ENCODE measurements around the gene LRRC28. TPM values are rescaled to one million over a fixed set of nuclear protein-coding genes. Genes with fewer than 3 reads are reported as not detected.

Gene LRRC28
- total RNA-seq, 1 experiment from 2014 or later = 21.4 TPM

DNA sequence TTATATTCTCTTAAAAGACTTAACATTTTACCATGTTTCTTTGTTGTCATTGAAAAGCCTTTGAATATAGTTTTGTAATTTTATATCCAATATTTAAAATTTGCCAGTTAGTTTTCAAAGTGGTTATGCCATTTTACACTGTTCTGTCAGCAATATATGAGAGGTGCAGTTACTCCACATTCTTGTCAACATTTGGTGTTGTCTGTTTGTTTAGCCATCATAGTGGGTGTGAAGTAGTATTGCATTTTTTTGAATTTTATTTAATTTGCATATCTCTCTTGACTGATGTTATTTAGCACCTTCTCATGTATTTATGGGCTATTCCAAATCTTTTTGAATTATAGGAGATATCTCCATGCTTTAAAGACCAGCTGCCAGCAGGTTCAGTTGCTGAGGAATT, 40.4 kb downstream of the LRRC28 start:
- Histone ChIP-seq H3K9ac (ENCODE audit: low read length) (no peak overlapping the region), H3K9me2 (ENCODE audit: insufficient read depth) (no peaks in the 10 kb centered on the region), H2AFZ (ENCODE audit: low read depth, low read length, poor library complexity, severe bottlenecking) (no peak overlapping the region), H3K79me2 (ENCODE audit: insufficient read depth, low read length) (no peaks in the 10 kb centered on the region), H3K4me2 (ENCODE audit: low read length) (no peak overlapping the region), H3K4me1 (ENCODE audit: control insufficient read depth in 1 of 2, insufficient read depth in 2 of 2, low read length in 2 of 2) (no peaks in the 10 kb centered on the region), H3K36me3 (ENCODE audit: control insufficient read depth in 1 of 2, insufficient read depth in 2 of 2, low read length in 2 of 2) (no peaks in the 10 kb centered on the region), H3K27ac (ENCODE audit: low read depth, low read length) (no peak overlapping the region), H3K9me3 (ENCODE audit: control insufficient read depth in 1 of 2, insufficient read depth in 1 of 2, low read depth in 1 of 2, low read length in 2 of 2) (no peaks in the 10 kb centered on the region; a peak in 1 of 4 replicates), H3K27me3 (ENCODE audit: insufficient read depth, low read length) (no peaks in the 10 kb centered on the region), H3K4me3 (replicated peaks in 1 of 2; ENCODE audit: low read depth in 1 of 2, low read length in 2 of 2) (no peak overlapping the region), H4K20me1 (ENCODE audit: insufficient read depth) (no peaks in the 10 kb centered on the region)
- ChIA-PET POLR2A (no interaction called here), RAD21 (ENCODE audit: low non-redundant PET in 1 of 2, low total read pairs in 2 of 2, uncharacterized antibody in 2 of 2, unreplicated experiment in 2 of 2) (no interaction called here), CTCF (no interaction called here)
- no peak for DNase-seq (ENCODE audit: low read depth, low spot score)
- intact Hi-C loops (cut with micrococcal nuclease) = no loop called here
- TF ChIP-seq, protein P1, sequence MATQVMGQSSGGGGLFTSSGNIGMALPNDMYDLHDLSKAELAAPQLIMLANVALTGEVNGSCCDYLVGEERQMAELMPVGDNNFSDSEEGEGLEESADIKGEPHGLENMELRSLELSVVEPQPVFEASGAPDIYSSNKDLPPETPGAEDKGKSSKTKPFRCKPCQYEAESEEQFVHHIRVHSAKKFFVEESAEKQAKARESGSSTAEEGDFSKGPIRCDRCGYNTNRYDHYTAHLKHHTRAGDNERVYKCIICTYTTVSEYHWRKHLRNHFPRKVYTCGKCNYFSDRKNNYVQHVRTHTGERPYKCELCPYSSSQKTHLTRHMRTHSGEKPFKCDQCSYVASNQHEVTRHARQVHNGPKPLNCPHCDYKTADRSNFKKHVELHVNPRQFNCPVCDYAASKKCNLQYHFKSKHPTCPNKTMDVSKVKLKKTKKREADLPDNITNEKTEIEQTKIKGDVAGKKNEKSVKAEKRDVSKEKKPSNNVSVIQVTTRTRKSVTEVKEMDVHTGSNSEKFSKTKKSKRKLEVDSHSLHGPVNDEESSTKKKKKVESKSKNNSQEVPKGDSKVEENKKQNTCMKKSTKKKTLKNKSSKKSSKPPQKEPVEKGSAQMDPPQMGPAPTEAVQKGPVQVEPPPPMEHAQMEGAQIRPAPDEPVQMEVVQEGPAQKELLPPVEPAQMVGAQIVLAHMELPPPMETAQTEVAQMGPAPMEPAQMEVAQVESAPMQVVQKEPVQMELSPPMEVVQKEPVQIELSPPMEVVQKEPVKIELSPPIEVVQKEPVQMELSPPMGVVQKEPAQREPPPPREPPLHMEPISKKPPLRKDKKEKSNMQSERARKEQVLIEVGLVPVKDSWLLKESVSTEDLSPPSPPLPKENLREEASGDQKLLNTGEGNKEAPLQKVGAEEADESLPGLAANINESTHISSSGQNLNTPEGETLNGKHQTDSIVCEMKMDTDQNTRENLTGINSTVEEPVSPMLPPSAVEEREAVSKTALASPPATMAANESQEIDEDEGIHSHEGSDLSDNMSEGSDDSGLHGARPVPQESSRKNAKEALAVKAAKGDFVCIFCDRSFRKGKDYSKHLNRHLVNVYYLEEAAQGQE (IDR thresholded peaks at IDR 0.05; ENCODE audit: low read depth) = no peak
- TF ChIP-seq POLR2A (IDR thresholded peaks at IDR 0.05; ENCODE audit: borderline replicate concordance, extremely low read depth, insufficient read depth, insufficient read length) (no peak), CBX3 (IDR thresholded peaks at IDR 0.05; ENCODE audit: low read depth) (no peak), ZFX (IDR thresholded peaks at IDR 0.05) (no peak), SIN3A (IDR thresholded peaks at IDR 0.05; ENCODE audit: low read depth) (no peak), EGR1 (IDR thresholded peaks at IDR 0.05; ENCODE audit: low read depth) (no peak), JUND (IDR thresholded peaks at IDR 0.05) (no peak), ZNF274 (IDR thresholded peaks at IDR 0.05; ENCODE audit: low read depth, low read length) (no peak), EZH2 (IDR thresholded peaks at IDR 0.05) (no peak), YY1 (IDR thresholded peaks at IDR 0.05; ENCODE audit: extremely low read depth, insufficient replicate concordance, low read depth, low read length) (no peak), TCF7L2 (IDR thresholded peaks at IDR 0.05; ENCODE audit: borderline replicate concordance, extremely low read depth, insufficient read depth, insufficient read length) (no peak), SP1 (IDR thresholded peaks at IDR 0.05; ENCODE audit: low read depth) (no peak), SRF (IDR thresholded peaks at IDR 0.05; ENCODE audit: low read depth) (no peak), EZH2phosphoT487 (IDR thresholded peaks at IDR 0.05; ENCODE audit: borderline replicate concordance) (no peak)
- TF ChIP-seq, protein P2, sequence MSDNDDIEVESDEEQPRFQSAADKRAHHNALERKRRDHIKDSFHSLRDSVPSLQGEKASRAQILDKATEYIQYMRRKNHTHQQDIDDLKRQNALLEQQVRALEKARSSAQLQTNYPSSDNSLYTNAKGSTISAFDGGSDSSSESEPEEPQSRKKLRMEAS (IDR thresholded peaks at IDR 0.05) = no peak
- TF ChIP-seq, protein P3, sequence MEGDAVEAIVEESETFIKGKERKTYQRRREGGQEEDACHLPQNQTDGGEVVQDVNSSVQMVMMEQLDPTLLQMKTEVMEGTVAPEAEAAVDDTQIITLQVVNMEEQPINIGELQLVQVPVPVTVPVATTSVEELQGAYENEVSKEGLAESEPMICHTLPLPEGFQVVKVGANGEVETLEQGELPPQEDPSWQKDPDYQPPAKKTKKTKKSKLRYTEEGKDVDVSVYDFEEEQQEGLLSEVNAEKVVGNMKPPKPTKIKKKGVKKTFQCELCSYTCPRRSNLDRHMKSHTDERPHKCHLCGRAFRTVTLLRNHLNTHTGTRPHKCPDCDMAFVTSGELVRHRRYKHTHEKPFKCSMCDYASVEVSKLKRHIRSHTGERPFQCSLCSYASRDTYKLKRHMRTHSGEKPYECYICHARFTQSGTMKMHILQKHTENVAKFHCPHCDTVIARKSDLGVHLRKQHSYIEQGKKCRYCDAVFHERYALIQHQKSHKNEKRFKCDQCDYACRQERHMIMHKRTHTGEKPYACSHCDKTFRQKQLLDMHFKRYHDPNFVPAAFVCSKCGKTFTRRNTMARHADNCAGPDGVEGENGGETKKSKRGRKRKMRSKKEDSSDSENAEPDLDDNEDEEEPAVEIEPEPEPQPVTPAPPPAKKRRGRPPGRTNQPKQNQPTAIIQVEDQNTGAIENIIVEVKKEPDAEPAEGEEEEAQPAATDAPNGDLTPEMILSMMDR (IDR thresholded peaks at IDR 0.05 in 2 of 3, conservative IDR thresholded peaks at IDR 0.05 in 1 of 3; ENCODE audit: borderline replicate concordance in 1 of 3, insufficient read depth in 1 of 3, low read depth in 2 of 3, low read length in 2 of 3) = no peak
- TF ChIP-seq, protein P4, sequence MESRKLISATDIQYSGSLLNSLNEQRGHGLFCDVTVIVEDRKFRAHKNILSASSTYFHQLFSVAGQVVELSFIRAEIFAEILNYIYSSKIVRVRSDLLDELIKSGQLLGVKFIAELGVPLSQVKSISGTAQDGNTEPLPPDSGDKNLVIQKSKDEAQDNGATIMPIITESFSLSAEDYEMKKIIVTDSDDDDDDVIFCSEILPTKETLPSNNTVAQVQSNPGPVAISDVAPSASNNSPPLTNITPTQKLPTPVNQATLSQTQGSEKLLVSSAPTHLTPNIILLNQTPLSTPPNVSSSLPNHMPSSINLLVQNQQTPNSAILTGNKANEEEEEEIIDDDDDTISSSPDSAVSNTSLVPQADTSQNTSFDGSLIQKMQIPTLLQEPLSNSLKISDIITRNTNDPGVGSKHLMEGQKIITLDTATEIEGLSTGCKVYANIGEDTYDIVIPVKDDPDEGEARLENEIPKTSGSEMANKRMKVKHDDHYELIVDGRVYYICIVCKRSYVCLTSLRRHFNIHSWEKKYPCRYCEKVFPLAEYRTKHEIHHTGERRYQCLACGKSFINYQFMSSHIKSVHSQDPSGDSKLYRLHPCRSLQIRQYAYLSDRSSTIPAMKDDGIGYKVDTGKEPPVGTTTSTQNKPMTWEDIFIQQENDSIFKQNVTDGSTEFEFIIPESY (IDR thresholded peaks at IDR 0.05; ENCODE audit: extremely low read depth, insufficient replicate concordance, low read length) = no peak
- no peak for ATAC-seq
- BruUV-seq (replicated peaks) = no TSS peak

Measured in HCT116 (cell line).